Activated CD4-positive, alpha-beta T cell treated with anti-CD3 and anti-CD28 coated beads for 1 hour (primary cell): ENCODE data around the gene RPS16.
A peak's percentile ranks its signal among the peaks of the same experiment; 100 is the strongest.

Experiments
- DNase-seq: peaks from one replicate; pipeline ENCODE4 v3.0.0-alpha.2; 2020

RPS16 gene

GRCh38 chr19:39417463-39418181, 18.1 kb downstream of the RPS16 start:
- no peak for DNase-seq

- DNase-seq = no peak
Observed at GRCh38 chr19:39416152-39417120, 19.3 kb downstream of the RPS16 start.

GRCh38 chr19:39415111-39416046, 20.4 kb downstream of the RPS16 start:
- no peak for DNase-seq

GRCh38 chr19:39413911-39414608, 21.7 kb downstream of the RPS16 start:
- no peak for DNase-seq

GRCh38 chr19:39413272-39413910, 22.4 kb downstream of the RPS16 start:
- no peak for DNase-seq

- no peak for DNase-seq
Observed at GRCh38 chr19:39412867-39413271, 22.9 kb downstream of the RPS16 start.

- DNase-seq = peak; percentile 96
Observed at GRCh38 chr19:39412100-39412866, 23.5 kb downstream of the RPS16 start, which contains the start of gene PLEKHG2. TSS of gene PLEKHG2 (plus strand) at chr19:39412669. CDS start at chr19:39414087, 1,418 bp downstream.

GRCh38 chr19:39411832-39412099, 24.0 kb downstream of the RPS16 start:
- peak; percentile 85 for DNase-seq

GRCh38 chr19:39411081-39411831, 24.5 kb downstream of the RPS16 start:
- DNase-seq = peak; percentile 50

GRCh38 chr19:39410831-39411080, 25.0 kb downstream of the RPS16 start:
- no peak for DNase-seq

- peak; percentile 73 for DNase-seq
Observed at GRCh38 chr19:39410017-39410830, 25.5 kb downstream of the RPS16 start.

- DNase-seq = peak; percentile 88
Observed at GRCh38 chr19:39409208-39410016, 26.3 kb downstream of the RPS16 start.

- peak; percentile 29 for DNase-seq
Observed at GRCh38 chr19:39408392-39409207, 27.1 kb downstream of the RPS16 start.

GRCh38 chr19:39407660-39408391, 27.9 kb downstream of the RPS16 start:
- peak; percentile 56 for DNase-seq

- DNase-seq = no peak
Observed at GRCh38 chr19:39407410-39407659, 28.4 kb downstream of the RPS16 start.

- DNase-seq = peak; percentile 94
Observed at GRCh38 chr19:39406656-39407409, 28.9 kb downstream of the RPS16 start, which contains the start of gene ZFP36. TSS of gene ZFP36 (plus strand) at chr19:39406847. CDS start at chr19:39406905, 58 bp downstream.
